ENCODE data around the gene GLI3.

DNA sequence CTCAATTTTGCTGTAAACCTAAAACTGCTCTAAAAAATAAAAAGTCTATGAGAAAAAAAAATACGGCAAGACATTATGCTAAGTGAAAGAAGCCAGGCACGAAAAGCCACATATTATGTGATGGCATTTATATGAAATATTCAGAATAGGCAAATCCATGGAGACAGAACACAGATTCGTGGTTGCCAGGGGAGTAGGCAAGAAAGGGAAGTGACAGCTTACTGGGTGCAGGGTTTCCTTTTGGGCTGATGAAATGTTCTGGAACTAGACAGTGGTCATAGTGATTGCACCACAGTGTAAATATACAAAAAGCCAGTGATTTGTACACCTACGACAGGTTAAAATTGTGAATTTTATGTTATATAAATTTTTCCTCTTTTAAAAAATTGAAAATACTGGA lies 41.3 kb upstream of the GLI3 start:
- no peak for TF ChIP-seq SUZ12 (IDR thresholded peaks at IDR 0.05)
- TF ChIP-seq LEF1 (IDR thresholded peaks at IDR 0.05; ENCODE audit: borderline replicate concordance): no peak
- TF ChIP-seq FOXM1 (IDR thresholded peaks at IDR 0.05; ENCODE audit: borderline replicate concordance): no peak
- TF ChIP-seq SP1 (IDR thresholded peaks at IDR 0.05): no peak
- TF ChIP-seq NFRKB (IDR thresholded peaks at IDR 0.05): no peak
- TF ChIP-seq FOXA1 (IDR thresholded peaks at IDR 0.05): no peak
- no peak for TF ChIP-seq BHLHE40 (IDR thresholded peaks at IDR 0.05; ENCODE audit: borderline replicate concordance)
- no peak for TF ChIP-seq HDGF (IDR thresholded peaks at IDR 0.05; ENCODE audit: borderline replicate concordance)
- TF ChIP-seq FOXK2 (IDR thresholded peaks at IDR 0.05): no peak
- no peak for TF ChIP-seq TARDBP (IDR thresholded peaks at IDR 0.05)
